OCI-LY3 (cell line): ENCODE data around the gene CRYBG1.

Experiments
- H2AFZ ChIP-seq: fragments of 200-600, 300-600 bp; shearing (Covaris generic); 2 replicates; pipeline ENCODE4 v1.6.0; 2014; ENCODE audit warnings: antibody characterized with exemption, low read depth, low read length
- H3K27ac ChIP-seq: fragments of 200-600, 300-600 bp; sonication (generic); 2 replicates; pipeline ENCODE4 v1.5.1; 2014; ENCODE audit warnings: mild to moderate bottlenecking, low read length, moderate library complexity, mixed read lengths
- H3K27me3 ChIP-seq: fragments of 200-600, 300-600 bp; sonication (generic); 2 replicates; pipeline ENCODE4 v1.6.1; 2014; ENCODE audit warnings: low read depth, low read length, mixed read lengths
- H3K36me3 ChIP-seq: fragments of 200-600, 300-600 bp; sonication (generic); replicated peaks from 2 replicates; pipeline ENCODE3; 2014; ENCODE audit warnings: low read depth, low read length, mixed read lengths
- H3K4me1 ChIP-seq: fragments of 300-600, 200-600 bp; sonication (generic); 2 replicates; pipeline ENCODE4 v1.6.1; 2014; ENCODE audit warnings: low read length, mixed read lengths
- H3K4me2 ChIP-seq: fragments of 200-600, 300-600 bp; sonication (generic); 2 replicates; pipeline ENCODE4 v1.6.1; 2014; ENCODE audit warnings: low read length, mixed read lengths
- H3K4me3 ChIP-seq: fragments of 300-600, 200-600 bp; sonication (generic); 2 replicates; pipeline ENCODE4 v1.5.1; 2014; ENCODE audit warnings: antibody characterized with exemption, mild to moderate bottlenecking, low read length, moderate library complexity
- H3K79me2 ChIP-seq: fragments of 300-600, 200-600 bp; shearing (Covaris generic); 2 replicates; pipeline ENCODE4 v1.6.1; 2014; ENCODE audit warnings: mild to moderate bottlenecking, low read length, mixed read lengths
- H3K9ac ChIP-seq: fragments of 300-600, 200-600 bp; shearing (Covaris generic); 2 replicates; pipeline ENCODE4 v1.6.0; 2014; ENCODE audit warnings: mild to moderate bottlenecking, low read length, moderate library complexity
- H3K9me3 ChIP-seq: fragments of 200-600, 300-600 bp; shearing (Covaris generic); 2 replicates; pipeline ENCODE4 v1.6.1; 2014; ENCODE audit warnings: low read length, mixed read lengths; ENCODE audit not compliant: insufficient read depth
- H4K20me1 ChIP-seq: fragments of 200-600, 300-600 bp; sonication (generic); 2 replicates; pipeline ENCODE4 v1.6.1; 2016; ENCODE audit warnings: low read length, mixed read lengths; ENCODE audit not compliant: insufficient read depth
- EZH2phosphoT487 ChIP-seq: fragments of 200-600 bp; shearing (Covaris generic); IDR thresholded peaks from 2 replicates; pipeline ENCODE4 v1.6.1; 2018; ENCODE audit warnings: antibody characterized with exemption, mixed run types, low read depth
- TF ChIP-seq, protein P1 (sequence below): fragments of 200-600, 300-600 bp; sonication (generic); IDR thresholded peaks from 2 replicates; pipeline ENCODE4 v1.5.1; 2014; ENCODE audit warnings: antibody characterized with exemption, low read length, low read depth

Gene CRYBG1

DNA sequence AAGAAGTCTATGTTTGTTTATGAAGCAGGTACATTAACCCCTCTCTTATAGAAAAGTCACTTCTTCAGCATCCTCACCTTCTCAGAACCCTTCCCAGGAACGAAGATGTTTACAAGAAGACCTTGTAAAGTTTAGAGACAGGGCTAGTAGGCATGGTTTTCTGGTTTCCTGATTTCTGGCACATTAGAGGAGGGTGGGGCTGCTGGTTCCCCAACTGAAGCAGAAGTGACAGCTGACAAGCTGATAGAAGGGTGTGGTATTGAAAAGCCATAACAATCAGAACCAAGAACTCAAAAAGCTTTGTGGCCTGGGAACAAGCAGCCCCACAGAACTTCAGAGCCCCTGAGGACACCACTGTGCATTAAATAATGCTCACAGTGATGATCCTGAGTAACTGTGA lies 177.6 kb downstream of the CRYBG1 start:
- peaks cover 53% of the 10 kb centered on the region for H3K4me1 ChIP-seq
- H3K4me2 ChIP-seq: peak overlapping the region; percentile 77
- no peak overlapping the region for H3K4me3 ChIP-seq
- H3K9me3 ChIP-seq: no peaks in the 10 kb centered on the region
- no peak overlapping the region for H2AFZ ChIP-seq
- peak overlapping the region; percentile 74; the same call in 1 of the 2 replicates for H3K9ac ChIP-seq
- H3K79me2 ChIP-seq: peaks cover 37% of the 10 kb centered on the region
- H3K27ac ChIP-seq: peak overlapping the region; percentile 99
- TF ChIP-seq EZH2phosphoT487: no peak
- TF ChIP-seq, protein P1, sequence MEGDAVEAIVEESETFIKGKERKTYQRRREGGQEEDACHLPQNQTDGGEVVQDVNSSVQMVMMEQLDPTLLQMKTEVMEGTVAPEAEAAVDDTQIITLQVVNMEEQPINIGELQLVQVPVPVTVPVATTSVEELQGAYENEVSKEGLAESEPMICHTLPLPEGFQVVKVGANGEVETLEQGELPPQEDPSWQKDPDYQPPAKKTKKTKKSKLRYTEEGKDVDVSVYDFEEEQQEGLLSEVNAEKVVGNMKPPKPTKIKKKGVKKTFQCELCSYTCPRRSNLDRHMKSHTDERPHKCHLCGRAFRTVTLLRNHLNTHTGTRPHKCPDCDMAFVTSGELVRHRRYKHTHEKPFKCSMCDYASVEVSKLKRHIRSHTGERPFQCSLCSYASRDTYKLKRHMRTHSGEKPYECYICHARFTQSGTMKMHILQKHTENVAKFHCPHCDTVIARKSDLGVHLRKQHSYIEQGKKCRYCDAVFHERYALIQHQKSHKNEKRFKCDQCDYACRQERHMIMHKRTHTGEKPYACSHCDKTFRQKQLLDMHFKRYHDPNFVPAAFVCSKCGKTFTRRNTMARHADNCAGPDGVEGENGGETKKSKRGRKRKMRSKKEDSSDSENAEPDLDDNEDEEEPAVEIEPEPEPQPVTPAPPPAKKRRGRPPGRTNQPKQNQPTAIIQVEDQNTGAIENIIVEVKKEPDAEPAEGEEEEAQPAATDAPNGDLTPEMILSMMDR: no peak
- no peaks in the 10 kb centered on the region for H3K27me3 ChIP-seq
- H4K20me1 ChIP-seq: no peaks in the 10 kb centered on the region
- peaks cover 37% of the 10 kb centered on the region for H3K36me3 ChIP-seq

DNA sequence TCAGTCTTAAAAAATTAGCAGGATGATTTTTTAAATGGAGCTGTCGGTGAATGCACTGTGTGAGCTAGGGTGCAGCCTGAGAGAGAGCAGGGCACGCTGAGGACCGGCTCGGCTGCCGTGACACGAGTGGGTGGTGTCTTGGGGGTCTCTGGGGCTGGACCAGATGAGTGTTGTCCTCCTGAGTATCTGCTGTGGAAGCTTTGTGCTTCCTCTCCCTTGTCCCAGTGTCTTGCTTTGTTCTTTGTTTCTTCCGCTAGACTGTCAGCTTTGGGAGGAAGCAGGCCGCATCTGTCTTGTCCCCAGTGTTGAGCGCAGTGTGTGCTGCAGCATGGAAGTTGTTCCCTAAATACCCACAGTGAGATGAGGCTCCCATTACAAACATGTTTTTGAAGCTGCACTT lies 179.4 kb downstream of the CRYBG1 start:
- TF ChIP-seq, protein P1: no peak
- TF ChIP-seq EZH2phosphoT487: no peak
- peaks cover 40% of the 10 kb centered on the region for H3K36me3 ChIP-seq
- H4K20me1 ChIP-seq: no peaks in the 10 kb centered on the region
- H3K4me3 ChIP-seq: no peak overlapping the region
- no peak overlapping the region for H3K27ac ChIP-seq
- H3K4me2 ChIP-seq: no peak overlapping the region
- no peaks in the 10 kb centered on the region for H3K27me3 ChIP-seq
- peaks cover 36% of the 10 kb centered on the region for H3K4me1 ChIP-seq
- peaks cover 33% of the 10 kb centered on the region for H3K79me2 ChIP-seq
- no peak overlapping the region for H2AFZ ChIP-seq
- no peak overlapping the region for H3K9ac ChIP-seq
- H3K9me3 ChIP-seq: no peaks in the 10 kb centered on the region

DNA sequence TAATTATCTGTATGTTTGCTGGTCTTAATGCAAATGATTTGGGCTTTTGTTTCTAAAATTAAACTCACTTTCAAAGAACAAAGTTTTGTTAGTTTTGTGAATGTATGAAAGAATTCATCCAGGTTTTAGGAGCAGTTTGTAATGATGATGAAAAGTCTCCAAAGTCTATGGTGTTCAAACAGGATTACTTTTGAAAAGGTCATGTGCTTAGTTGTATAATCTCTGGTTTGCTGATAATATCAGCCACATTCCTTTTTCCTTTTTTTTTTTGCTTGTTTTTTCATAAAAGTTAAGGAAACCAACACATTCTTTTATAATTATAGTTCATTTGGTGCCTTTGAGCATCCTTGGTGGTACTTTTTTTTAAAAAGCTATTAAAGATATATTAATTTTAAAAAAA lies 179.9 kb downstream of the CRYBG1 start:
- H3K36me3 ChIP-seq: peaks cover 41% of the 10 kb centered on the region
- H3K4me2 ChIP-seq: no peak overlapping the region
- H3K9ac ChIP-seq: no peak overlapping the region
- TF ChIP-seq EZH2phosphoT487: no peak
- TF ChIP-seq, protein P1: no peak
- no peaks in the 10 kb centered on the region for H3K27me3 ChIP-seq
- H3K4me1 ChIP-seq: peaks cover 31% of the 10 kb centered on the region
- H3K79me2 ChIP-seq: peaks cover 30% of the 10 kb centered on the region
- no peak overlapping the region for H3K4me3 ChIP-seq
- no peak overlapping the region for H3K27ac ChIP-seq
- H2AFZ ChIP-seq: no peak overlapping the region
- H3K9me3 ChIP-seq: no peaks in the 10 kb centered on the region
- H4K20me1 ChIP-seq: no peaks in the 10 kb centered on the region

DNA sequence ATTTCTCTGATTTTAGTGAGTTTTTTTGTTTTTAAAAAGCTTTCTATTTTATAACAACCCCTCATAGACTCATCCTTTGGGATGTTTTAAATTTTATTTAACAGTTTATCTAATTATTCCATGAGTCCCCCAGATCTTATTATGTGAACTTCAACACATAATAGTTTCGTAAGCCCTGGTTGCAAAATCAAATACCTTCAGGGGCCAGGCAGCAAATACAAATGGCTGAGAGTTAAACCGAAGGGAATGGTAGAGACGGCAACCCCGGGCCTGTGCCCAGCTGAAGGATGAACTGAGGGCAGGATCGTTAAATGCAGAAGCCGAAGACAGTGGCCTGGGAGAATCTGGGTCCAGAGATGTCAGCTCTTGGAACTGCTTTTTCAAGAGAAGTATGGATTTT lies 180.4 kb downstream of the CRYBG1 start:
- H2AFZ ChIP-seq: no peak overlapping the region
- H3K27ac ChIP-seq: no peak overlapping the region
- H3K4me1 ChIP-seq: peaks cover 28% of the 10 kb centered on the region
- no peaks in the 10 kb centered on the region for H3K9me3 ChIP-seq
- H3K4me2 ChIP-seq: no peak overlapping the region
- H3K4me3 ChIP-seq: no peak overlapping the region
- peaks cover 27% of the 10 kb centered on the region for H3K79me2 ChIP-seq
- TF ChIP-seq, protein P1: no peak
- TF ChIP-seq EZH2phosphoT487: no peak
- no peaks in the 10 kb centered on the region for H4K20me1 ChIP-seq
- no peaks in the 10 kb centered on the region for H3K27me3 ChIP-seq
- peaks cover 41% of the 10 kb centered on the region for H3K36me3 ChIP-seq
- H3K9ac ChIP-seq: no peak overlapping the region
